ENCODE data around the gene IL18BP.

DNA sequence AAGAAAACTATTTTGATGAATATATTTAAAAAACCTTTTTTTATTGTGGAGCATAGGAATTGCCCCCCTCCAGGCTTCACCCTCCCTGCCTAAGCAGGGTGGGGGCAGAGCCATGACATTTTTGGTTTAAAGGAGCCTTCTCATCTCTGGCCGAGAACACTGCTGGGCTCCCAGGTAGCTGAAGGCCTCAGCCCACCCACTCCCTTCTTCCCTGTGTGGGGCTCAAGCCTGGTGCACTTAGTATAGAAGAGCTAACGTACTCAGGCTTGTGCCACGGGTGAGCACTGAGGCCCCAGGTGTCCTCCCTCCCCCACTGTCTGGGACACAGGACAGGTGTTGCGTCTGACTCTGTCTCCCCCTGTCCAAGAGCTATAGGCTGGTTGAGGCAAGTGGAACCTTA, 2.2 kb upstream of the IL18BP start:
- TF ChIP-seq FOXJ3 (CRISPR knock-in tag; IDR thresholded peaks at IDR 0.05) (no peak), ELF4 (CRISPR knock-in tag; IDR thresholded peaks at IDR 0.05) (no peak), ZFP36 (IDR thresholded peaks at IDR 0.05; ENCODE audit: low read depth, low read length, partially characterized antibody) (no peak), TEAD2 (tag; IDR thresholded peaks at IDR 0.05) (no peak)
